Measurements from ENCODE around the gene HELQ.

DNA sequence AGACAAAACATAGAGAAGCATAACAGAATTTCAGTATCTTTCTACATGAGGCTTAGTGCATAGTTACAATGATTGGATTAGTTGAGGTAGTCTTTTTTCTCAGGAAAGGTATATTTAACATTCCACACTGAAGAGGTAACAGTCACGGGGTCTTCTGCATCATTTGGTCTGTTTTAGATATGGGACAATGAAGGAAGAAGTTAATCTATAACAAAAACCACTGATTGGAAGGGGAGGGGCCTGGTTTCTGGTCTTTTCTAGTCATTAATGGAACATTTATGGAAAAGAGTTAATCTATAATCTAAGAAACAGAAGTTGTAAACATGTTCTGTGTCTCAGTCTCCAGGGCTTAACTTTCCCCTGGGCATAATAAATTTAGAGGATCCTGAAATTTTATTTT is 83.7 kb downstream of the HELQ start:
- TF ChIP-seq, protein P1, sequence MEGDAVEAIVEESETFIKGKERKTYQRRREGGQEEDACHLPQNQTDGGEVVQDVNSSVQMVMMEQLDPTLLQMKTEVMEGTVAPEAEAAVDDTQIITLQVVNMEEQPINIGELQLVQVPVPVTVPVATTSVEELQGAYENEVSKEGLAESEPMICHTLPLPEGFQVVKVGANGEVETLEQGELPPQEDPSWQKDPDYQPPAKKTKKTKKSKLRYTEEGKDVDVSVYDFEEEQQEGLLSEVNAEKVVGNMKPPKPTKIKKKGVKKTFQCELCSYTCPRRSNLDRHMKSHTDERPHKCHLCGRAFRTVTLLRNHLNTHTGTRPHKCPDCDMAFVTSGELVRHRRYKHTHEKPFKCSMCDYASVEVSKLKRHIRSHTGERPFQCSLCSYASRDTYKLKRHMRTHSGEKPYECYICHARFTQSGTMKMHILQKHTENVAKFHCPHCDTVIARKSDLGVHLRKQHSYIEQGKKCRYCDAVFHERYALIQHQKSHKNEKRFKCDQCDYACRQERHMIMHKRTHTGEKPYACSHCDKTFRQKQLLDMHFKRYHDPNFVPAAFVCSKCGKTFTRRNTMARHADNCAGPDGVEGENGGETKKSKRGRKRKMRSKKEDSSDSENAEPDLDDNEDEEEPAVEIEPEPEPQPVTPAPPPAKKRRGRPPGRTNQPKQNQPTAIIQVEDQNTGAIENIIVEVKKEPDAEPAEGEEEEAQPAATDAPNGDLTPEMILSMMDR (IDR thresholded peaks at IDR 0.05; ENCODE audit: low read depth, low read length, missing input control), result no peak
- TF ChIP-seq ATF3 (IDR thresholded peaks at IDR 0.05) (no peak), YY1 (IDR thresholded peaks at IDR 0.05) (no peak)
- TF ChIP-seq, protein P2, sequence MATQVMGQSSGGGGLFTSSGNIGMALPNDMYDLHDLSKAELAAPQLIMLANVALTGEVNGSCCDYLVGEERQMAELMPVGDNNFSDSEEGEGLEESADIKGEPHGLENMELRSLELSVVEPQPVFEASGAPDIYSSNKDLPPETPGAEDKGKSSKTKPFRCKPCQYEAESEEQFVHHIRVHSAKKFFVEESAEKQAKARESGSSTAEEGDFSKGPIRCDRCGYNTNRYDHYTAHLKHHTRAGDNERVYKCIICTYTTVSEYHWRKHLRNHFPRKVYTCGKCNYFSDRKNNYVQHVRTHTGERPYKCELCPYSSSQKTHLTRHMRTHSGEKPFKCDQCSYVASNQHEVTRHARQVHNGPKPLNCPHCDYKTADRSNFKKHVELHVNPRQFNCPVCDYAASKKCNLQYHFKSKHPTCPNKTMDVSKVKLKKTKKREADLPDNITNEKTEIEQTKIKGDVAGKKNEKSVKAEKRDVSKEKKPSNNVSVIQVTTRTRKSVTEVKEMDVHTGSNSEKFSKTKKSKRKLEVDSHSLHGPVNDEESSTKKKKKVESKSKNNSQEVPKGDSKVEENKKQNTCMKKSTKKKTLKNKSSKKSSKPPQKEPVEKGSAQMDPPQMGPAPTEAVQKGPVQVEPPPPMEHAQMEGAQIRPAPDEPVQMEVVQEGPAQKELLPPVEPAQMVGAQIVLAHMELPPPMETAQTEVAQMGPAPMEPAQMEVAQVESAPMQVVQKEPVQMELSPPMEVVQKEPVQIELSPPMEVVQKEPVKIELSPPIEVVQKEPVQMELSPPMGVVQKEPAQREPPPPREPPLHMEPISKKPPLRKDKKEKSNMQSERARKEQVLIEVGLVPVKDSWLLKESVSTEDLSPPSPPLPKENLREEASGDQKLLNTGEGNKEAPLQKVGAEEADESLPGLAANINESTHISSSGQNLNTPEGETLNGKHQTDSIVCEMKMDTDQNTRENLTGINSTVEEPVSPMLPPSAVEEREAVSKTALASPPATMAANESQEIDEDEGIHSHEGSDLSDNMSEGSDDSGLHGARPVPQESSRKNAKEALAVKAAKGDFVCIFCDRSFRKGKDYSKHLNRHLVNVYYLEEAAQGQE (IDR thresholded peaks at IDR 0.05), result no peak
